Placental epithelial cell (primary cell): ENCODE data around the gene FJX1. TPM values are rescaled to one million over a fixed set of nuclear protein-coding genes. Genes with fewer than 3 reads are reported as not detected.

Experiments
- total RNA-seq: library from RNA; depleted of rRNA; stranded (reverse); fragments of >200 nt; gene quantifications from 2 replicates; pipeline ENCODE4 v1.2.3, GENCODE V29; 2012

Gene FJX1, protein sequence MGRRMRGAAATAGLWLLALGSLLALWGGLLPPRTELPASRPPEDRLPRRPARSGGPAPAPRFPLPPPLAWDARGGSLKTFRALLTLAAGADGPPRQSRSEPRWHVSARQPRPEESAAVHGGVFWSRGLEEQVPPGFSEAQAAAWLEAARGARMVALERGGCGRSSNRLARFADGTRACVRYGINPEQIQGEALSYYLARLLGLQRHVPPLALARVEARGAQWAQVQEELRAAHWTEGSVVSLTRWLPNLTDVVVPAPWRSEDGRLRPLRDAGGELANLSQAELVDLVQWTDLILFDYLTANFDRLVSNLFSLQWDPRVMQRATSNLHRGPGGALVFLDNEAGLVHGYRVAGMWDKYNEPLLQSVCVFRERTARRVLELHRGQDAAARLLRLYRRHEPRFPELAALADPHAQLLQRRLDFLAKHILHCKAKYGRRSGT
- total RNA-seq = 0.79 and 6.5 TPM in 2 replicates

DNA sequence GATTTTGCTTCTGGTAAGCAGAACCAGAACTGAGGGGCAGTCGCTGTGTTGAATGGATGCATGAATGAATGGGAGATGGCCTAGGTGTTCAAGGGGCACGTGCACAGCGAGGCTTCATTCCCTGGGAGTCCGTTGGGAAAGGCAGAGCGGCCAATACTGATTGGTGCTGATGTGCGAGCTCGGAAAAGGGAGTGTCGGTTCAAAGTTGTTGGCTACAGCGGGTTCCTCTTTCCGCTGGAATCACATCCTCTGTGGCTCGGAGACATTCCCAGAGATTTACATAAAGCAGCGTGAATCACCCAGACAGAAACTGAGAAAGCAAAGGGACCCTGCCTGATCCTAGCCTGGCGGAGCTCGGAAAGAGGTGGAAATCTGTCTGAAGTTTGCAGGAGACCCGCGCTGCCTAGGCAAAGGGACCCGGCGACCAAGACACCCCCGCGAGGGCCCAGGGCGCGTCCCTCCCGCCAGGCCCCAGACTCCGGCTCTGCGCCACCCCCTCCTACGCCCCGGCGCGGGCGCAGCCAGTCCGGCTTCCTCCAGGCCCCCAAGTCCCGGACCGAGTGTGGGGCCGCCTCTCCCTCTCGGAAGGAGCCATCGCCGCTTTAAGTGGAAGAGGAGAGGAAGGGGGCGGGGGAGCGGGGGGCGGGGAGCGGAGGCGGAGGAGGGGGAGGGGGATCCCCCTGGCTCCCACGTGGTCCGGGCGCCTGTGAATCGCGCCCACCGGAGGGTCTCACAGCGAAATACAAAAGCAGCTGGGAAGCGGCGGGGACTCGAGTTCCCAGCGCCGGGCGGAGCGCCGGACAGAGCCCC is at the start of gene FJX1:
Gene FJX1, plus strand, starts transcription at position 774 of the 810 bp plus-strand sequence. CDS start 177 bp downstream, outside the sequence.

DNA sequence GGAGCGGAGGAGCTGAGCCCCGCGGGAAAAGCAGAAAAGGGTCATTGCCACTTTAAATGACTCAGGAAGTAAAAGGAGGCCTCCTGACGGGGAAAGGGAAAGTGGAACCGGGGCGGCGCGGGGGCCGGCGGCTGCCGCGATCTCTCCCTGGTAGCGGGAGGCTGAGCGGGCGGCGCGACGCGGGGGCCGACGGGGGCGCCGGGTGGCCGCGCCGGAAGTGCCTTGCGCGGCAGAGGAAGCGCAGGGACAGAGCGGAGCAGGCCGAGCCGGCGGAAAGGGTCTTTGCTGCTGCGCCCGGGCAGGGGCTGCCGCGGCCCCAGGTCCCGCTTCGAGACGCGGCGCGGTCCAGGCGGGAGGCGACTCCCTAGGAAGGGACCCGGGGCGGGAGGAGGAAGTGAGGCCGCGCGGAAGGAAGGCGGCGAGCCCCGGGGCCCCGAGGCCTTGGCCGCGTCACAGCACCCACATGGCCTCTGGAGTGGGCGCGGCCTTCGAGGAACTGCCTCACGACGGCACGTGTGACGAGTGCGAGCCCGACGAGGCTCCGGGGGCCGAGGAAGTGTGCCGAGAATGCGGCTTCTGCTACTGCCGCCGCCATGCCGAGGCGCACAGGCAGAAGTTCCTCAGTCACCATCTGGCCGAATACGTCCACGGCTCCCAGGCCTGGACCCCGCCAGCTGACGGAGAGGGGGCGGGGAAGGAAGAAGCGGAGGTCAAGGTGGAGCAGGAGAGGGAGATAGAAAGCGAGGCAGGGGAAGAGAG is 44.6 kb downstream of the FJX1 start, which contains the start of gene TRIM44:
Gene TRIM44, plus strand, starts transcription at position 127 of the 759 bp plus-strand sequence. Its CDS starts 337 bp downstream, at position 464.

Other genes starting within 250 kb of the FJX1 start
- not detected in 2 replicates for gene SLC1A2, start 198.9 kb upstream of the FJX1 start, total RNA-seq
- 0.11 and 0.79 TPM in 2 replicates for gene PAMR1, start 92.8 kb upstream of the FJX1 start, total RNA-seq
- gene TRIM44, start 44.3 kb downstream of the FJX1 start, total RNA-seq = 12.6 and 20.9 TPM in 2 replicates